ENCODE measurements around the gene TSEN15. TPM values are rescaled to one million over a fixed set of nuclear protein-coding genes. Genes with fewer than 3 reads are reported as not detected.

TSEN15 gene
- total RNA-seq = 30.9 and 31.8 TPM in 2 replicates

DNA sequence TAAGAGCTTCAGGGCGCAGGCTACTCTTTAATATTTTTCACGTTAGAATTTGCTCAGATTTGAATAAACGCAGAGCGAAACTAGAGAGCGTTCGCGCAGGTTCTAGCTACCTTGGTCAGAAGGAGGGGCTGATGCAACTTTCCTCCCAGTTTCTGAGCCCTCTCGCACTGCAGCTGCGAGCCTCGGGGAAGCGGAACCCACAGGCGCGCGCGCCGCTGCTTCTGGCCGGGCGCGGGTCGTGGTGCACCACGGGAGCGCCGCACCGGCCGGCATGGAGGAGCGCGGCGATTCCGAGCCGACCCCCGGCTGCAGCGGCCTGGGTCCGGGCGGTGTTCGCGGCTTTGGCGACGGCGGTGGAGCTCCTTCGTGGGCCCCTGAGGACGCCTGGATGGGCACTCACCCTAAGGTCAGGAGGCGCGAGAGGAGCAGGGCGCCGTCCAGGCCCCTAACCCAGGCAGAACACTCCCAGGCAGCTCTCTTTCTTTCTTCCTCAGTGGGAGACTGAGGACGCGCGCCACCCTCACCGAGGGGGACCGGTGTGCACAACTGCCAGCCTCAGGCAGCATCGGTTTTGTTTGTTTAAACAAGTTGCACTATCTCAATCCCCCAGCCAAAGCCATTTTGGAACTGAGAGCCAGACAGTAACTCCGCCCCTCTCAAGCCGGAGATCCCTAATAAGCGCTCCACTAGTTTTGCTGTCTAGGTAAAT, at the start of gene TSEN15:
Gene TSEN15 (plus strand): TSS at position 246 of the 709 bp plus-strand sequence. CDS start 26 bp downstream, at position 272.
- peak; percentile 71 for DNase-seq (ENCODE audit: low read depth)

DNA sequence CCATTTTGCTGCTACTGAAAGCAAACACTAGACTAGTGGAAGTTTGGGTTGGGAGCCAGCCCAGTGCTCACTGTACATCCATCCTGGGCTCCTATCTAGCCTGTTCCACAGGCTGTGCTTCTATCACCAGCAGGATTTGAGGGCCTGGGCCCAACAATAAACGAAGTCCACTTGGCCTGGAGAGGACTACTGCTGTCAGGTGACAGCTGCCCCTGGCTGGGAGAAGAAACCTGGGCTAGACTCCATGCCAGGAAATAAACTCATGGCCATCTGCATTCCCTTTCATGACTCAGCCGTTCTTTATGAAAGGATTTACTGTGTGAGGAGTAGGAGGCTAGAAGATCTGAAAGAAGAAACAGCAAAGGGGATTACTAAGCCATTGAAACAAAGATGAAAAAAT, 49.5 kb upstream of the TSEN15 start:
- DNase-seq (ENCODE audit: low read depth) = peak; percentile 91

DNA sequence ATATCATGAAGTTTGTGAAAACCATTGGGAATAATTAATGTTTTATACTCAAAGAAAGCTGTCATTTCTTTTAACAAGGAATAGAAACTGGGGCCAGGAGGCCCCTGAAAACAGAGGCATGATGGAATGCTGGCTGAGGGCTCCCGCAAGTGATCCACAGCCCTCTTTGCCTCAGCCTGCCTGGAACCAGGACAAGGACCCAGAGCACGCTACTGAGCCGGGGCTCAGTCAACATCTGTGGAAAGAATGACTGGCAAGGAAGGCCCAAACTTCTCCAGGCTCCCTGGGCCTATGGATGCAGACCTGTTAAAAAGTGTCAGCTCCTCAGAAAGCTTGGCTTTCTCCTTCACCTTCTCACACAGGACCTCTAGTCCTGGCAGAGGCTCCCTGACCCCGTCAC, 46.6 kb upstream of the TSEN15 start:
- no peak for DNase-seq (ENCODE audit: low read depth)

DNA sequence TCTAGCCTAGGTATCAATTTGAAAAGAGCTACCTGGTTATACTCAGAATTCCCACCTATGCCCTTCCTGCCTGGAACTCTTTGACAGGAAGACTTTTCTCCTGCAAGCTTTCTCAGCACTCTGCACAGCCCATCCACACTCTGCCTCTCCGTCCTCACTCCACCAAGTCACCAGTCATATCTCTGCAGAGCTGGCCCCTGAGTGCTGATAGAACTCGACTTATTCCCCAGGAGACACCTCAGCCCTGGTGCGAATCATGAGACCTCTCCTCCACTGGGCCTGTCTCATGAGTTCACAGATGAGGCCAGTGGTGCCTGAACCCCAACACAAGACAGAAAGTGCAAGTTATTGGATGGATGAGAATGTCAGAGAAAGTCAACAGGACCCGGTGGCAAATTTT, 46.0 kb upstream of the TSEN15 start:
- no peak for DNase-seq (ENCODE audit: low read depth)

DNA sequence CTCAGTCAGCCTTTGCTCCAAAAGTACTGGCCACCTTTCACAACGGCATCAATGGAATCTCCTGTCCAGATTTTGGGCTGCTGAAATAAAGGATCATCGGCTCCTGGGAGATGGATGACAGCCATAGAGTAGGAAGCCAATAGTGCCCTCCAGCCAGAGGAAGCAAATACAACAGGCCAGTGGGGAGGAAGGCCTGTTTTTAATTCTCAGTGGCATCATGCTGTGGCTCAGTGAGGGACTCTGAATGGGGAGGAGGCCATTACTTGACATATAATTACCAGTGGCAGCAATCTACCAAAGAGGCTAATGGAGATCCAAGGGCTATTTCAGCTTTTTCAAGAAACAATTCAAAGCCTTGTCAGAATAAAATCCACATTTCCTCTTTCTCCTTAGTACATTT, 40.7 kb upstream of the TSEN15 start:
- DNase-seq (ENCODE audit: low read depth) = no peak

DNA sequence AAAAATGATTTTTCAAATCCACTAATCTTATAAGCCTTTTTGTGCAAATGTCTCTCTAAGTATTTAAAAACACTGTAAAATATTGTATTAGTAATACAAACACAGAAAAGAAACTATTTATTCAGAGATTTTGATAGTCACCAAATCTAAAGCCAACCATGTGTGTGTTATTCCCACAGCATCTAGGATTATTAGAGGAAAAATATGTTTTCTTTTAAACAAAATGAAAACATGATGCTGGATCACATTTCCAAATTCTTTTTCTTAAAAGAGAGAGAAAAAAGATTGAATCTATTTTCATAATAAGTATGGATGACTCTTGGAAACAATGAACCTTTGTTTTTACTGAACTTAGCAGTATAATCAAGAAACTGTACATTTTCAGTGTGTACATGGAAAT, 39.3 kb upstream of the TSEN15 start:
- DNase-seq (ENCODE audit: low read depth) = no peak

DNA sequence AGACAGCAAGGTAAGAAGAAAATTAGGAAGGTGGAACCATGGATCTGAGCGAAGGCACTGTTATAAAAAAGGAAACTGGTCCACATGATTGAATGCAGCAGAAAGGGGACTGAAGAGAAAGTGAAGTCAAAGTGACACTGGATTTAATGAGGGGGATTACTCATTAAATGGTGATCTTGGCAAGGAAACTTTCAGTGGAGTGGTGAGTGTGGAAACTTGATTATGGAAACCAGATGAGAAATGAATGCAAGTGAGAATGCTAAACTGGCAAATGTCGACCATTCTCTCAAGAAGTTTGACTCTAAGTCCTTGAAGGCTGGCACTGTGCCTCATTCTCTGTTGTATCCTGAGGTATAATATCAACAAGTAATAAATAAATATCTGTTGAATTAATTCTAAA, 37.3 kb upstream of the TSEN15 start:
- DNase-seq (ENCODE audit: low read depth) = no peak

DNA sequence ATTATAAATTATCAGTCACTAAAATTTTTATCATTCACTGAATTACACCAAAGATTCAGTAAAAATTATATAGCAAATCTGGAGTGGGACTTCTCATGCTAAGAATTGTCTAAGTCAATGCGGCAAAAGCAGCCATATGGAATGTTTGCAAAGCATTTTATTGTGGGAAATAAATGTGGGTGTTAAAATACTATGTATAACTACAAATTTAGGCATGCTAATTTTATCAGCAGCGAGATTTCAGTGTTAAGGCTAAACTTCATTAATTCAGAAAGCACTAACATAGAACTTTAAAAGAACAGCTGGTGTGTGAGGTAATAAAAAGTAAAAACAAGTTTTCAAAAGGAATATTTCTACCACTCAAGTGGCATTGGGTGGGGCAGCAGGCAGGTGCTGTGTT, 35.4 kb upstream of the TSEN15 start:
- no peak for DNase-seq (ENCODE audit: low read depth)

DNA sequence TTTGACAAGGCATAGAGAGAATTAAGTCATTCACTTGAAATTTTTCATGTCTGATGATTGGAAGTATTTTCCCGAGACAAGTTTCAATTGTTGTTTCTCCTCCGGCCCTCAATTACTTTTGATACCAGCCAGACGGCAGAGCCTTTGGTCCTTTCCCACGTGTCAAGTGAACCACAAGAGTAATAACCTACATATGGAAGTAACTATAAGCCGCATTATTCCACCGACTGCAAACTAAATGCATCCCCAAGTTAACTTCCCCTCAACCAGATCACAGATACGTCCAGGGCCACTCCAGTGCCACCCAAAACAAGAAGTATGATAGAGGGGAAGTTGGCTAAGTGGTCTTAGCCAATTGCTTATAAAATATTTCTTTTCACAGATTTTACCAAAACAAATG, 34.2 kb upstream of the TSEN15 start:
- DNase-seq (ENCODE audit: low read depth) = no peak

DNA sequence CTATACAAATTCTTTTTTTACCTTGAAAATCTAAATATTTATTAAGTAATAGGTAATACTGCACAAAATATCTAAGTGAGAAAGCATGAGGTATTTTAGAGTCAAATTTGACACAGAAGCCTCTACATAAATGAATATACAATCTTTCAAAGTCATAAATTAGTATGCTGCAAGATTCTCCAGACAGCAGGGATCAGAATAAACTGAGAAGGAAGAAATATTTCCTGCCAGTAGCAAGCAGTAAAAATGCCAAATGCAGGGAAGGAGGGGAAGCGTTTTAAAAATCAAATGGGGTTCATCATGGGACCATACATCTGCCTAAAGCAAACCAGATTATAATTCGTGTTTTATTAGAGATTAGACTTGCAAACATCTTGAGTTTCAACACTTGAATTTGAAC, 32.9 kb upstream of the TSEN15 start:
- DNase-seq (ENCODE audit: low read depth) = no peak

DNA sequence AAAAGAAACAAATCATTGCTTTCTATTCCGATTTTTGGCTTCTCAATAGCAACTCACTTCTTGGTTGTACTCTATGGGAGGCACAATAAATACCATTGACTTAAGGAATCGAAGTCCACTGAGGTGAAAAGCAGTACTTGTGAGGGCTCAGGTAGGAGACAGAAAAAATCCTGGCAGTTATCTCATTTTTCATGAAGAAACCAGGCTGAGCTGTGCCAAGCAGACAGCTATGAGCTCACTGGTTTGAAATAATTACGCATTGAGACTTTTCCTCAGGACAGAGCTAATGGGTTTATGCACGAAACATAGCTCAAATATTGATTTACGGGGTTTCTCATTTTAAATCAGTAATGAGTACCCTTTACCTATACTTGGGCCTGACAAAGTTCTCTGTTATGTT, 32.5 kb upstream of the TSEN15 start:
- DNase-seq (ENCODE audit: low read depth) = no peak

DNA sequence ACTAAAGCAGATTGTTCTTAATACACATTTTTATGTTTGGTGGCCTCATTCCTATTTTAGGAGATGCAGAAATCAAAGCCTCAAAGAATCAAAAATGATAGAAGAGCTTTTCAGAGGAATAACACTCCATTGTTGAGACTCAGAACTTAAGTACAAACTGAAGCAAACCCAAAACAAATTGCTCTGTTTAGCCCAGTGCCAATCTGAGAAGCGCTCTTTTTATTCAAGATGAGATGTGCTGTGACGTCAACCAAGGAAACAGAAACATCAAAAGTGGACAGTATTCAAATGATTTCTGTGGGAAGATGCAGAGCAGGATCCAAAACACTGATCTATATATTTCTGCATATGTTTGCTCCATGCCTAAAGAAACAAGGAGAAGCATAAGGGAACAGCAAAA, 32.0 kb upstream of the TSEN15 start:
- DNase-seq (ENCODE audit: low read depth) = no peak

DNA sequence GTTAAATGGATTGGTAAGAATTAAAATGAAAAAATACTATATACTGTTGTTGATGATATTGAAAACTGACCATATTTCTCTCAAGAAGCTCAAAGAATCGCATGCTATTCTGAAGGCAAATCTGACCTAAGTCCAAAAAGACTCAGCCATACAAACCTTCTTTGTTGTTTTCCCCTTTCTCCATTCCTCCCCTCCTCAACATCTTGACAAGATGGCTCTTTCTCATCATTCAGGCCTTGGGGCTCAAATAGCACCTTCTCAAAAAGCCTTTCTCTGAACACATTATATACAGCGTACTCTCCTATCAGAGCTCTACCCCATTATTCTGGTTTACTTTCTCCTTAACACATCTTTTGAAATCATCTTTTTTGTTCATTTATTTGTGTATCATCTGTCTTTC, 31.2 kb upstream of the TSEN15 start:
- no peak for DNase-seq (ENCODE audit: low read depth)

DNA sequence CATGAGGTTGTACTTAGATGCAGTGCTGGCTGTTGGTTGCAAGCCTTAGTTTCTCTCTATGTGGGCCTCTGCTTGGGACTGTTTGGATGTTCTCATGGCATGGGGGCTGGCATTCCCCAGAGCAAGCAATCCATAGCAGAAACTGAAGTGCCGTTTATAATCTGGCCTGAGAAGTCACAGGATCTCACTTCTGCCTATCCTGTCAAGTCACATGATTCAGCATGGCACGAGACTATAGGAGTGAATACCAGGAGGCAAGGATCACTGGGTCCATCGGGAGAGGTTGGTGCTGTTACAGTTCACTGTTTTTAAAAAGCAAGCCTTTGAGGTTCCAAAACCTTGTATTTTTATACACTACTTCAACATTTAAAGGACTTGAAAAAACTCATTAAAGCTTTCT, 30.7 kb upstream of the TSEN15 start:
- DNase-seq (ENCODE audit: low read depth) = no peak

DNA sequence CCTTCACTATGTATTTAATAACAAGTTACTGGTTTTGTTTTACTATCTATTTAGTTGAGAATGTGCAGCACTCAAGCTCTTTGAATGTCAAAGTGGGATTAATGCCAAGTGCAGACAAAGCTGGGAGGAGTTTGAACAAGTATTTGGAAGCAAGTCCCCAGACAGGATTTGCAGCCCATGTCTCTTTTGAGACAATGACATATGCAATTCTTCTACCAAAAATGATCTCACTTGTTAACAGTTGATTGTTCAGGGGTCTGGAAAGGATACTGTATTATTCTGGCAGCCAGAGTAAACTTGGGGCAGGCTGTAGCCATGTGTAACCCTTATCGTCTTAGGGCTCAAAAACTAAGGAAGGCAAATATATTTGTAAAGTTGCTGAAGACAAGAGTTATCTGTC, 29.8 kb upstream of the TSEN15 start:
- DNase-seq (ENCODE audit: low read depth) = no peak

DNA sequence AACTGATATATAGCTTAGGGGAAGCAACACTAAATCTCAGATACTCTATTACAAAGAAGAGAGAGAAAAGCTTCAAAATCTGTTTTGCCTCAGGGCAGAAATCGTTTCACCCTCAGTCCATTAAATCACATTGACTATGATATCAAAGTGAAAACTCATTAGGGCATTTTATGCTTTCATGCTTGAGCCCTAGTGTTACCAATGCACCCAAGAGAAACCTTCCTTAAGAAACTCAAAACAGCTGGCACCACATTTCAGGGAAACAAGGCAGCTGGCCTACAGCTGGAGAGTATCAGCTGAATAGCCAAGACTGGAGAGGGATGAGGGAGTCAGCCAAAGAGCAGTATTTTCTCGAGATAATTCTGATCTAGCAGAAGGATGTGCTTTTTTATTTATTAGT, 28.9 kb upstream of the TSEN15 start:
- no peak for DNase-seq (ENCODE audit: low read depth)

DNA sequence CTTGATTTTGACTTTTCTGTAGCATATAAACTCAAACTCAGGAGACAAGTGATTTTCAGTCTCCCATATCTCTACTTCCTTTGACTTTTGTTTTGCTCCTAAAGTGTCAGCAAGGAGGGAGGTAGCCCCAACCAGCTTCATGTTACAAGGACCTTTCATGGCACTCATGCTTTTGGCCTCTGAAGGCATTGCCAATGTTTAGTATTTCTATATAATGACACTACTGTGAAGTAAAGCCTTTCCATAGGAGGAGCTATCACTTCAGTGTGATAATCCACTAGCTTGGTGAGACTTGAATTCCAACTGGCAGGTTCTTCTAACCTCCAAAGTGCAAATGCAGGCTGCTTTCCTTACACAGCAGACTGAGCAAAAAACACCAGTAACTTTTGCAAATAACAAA, 28.4 kb upstream of the TSEN15 start:
- no peak for DNase-seq (ENCODE audit: low read depth)

DNA sequence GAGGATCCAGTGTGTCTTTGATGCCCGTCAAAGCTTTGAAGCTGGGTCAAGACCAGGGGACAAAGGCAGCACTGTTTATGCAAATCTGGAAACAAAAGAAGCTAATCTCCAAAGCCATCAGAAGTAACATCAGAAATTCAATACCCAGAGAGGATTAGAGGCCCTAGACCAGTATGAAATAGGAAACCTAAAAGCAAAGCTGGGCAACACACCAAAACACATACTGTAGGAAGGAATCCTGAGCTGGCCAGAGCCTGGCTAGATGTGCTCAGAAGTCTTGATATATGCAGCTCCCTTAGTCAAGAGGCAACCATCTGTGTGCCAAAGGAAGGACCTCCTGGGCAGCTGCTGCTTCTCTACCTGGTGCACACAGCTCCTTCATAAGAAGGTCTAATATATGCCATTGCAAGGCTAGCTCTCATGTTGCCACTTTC, 26.3 kb upstream of the TSEN15 start:
- no peak for DNase-seq (ENCODE audit: low read depth)

DNA sequence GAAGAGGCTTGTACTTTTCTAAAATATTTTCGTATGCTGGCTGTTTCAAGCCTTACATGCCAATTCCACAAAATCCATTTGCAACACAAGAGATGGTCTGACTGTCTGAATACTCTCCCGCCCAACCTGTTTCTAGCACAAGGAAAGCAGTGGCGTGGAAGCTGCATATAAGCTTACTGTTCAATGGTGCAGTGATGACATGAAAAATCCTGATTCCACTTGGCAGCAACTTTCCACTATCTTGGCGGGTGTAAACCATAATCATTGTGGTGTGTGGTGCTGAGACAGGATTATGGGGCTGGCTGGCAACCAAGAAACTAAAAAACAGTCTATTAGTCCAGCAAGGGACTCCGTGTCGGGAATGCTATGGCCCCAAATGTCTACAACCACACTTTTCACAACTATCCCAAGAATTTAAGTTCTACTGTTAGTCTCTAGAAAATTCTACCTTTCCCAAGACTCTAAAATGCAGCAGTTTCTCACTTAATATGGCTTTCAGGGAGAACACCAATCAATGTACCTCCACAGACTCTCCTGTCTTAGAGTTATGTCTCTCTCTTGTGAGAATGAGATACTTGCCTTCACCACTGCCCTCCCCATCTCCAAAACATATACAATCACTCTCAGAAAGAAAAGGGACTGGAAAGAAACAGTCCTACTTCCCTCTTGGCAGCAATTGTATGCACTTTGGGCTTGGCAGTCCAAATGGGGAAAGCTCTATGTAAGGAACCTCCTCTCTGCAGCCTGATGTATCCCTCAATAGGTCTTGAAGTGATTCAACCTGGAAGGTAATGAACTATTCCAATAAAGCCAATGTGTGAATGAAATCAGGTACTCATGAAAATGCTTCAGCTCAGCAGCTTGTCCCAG, 23.5 kb upstream of the TSEN15 start:
- no peak for DNase-seq (ENCODE audit: low read depth)

DNA sequence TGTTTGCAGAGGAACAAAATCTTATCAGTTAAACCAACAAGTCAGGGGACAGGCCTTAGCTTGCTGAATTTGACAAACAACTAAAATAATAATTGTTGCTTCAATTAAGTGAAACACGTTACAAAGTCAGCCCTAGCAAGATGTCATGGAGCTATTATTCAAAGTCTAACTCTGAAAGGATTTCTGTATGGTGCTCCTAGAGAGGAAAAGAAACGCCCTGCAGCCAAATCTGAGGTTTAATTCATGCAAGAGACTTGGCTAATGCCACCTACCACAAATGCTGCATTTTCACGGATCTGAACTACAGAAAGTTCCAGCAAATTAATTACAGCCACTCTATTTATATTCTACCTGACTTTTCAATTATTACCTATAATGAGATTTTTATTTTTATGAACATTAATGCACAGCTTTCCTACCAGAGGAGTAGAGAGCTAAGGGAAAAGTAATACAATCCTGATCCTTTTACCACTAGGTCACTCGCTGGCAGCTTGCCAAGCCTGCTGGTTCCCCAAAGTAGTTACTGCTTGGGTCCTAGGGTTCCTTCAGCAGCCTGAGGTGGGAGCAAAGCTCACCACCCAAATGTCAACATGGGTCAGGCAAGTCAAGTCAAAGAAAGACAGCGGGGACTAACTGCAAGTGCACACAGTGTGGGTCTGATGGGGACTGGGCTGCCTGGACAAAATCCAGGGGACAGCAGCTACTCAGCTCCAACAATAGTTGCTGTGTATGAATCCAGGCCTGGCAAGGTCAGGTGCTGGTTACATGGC, 22.5 kb upstream of the TSEN15 start:
- peak; percentile 20 for DNase-seq (ENCODE audit: low read depth)

DNA sequence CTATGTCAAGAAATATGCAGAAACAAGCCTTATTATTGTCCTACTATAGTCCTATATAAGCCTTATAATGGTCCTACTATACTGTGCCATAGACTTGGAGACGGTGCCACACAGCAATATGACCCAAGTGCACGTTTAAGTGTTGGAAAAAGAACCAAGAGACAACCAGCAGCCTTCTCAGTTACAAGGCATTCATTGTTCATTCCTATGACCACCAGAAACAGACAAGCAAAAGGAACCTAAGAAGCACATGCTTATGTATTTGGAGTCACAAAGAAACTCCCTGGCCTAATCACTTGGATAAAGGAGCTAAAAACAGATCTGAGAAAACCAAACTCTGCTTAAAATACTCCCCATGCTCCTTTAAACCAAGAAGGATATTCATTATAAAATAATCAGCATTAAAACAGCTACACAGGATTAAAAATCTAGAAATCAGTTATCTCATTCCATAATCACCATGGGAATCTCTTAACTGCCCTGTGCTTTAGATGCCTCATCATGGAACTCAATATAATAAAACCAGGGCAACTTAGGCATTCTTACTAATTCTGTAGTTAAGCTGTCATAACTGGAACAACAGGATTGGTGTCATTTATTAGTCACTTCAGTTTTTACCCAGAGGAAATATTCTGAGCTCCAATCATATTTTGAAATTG, 21.0 kb upstream of the TSEN15 start:
- no peak for DNase-seq (ENCODE audit: low read depth)

DNA sequence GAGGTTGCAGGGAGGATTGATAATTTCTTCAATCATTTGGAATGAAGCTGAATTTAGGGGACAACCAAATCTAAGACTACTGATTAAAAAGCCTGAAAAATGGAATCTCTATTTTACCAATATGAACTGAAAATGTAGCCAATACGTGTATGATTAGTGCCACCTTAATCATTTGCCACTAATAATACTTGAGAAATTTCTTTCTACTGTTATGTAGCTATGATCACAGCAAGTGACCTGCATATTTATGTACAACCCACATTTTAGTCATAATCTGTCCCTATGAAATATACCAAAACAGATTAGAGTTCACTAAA, 20.5 kb upstream of the TSEN15 start:
- DNase-seq (ENCODE audit: low read depth) = no peak
